ENCODE measurements around the gene ONECUT3.

Gene ONECUT3

GRCh38 chr19:1817553-1818179 is 64.4 kb downstream of the ONECUT3 start:
- no peak for DNase-seq

- no peak for DNase-seq
Observed at GRCh38 chr19:1818549-1819195, 65.4 kb downstream of the ONECUT3 start.

GRCh38 chr19:1819341-1820255 is 66.3 kb downstream of the ONECUT3 start:
- DNase-seq = no peak

- DNase-seq = no peak
Observed at GRCh38 chr19:1822210-1822609, 68.9 kb downstream of the ONECUT3 start.

- no peak for DNase-seq
Observed at GRCh38 chr19:1823020-1823419, 69.7 kb downstream of the ONECUT3 start.

GRCh38 chr19:1823539-1824251 is 70.4 kb downstream of the ONECUT3 start:
- no peak for DNase-seq

- DNase-seq = no peak
Observed at GRCh38 chr19:1824252-1824622, 70.9 kb downstream of the ONECUT3 start.

GRCh38 chr19:1825909-1826556 is 72.7 kb downstream of the ONECUT3 start:
- peak; percentile 27 to 62 for DNase-seq

- DNase-seq = no peak
Observed at GRCh38 chr19:1826557-1827521, 73.5 kb downstream of the ONECUT3 start.

- DNase-seq = no peak
Observed at GRCh38 chr19:1827566-1828278, 74.4 kb downstream of the ONECUT3 start.

GRCh38 chr19:1828279-1829238 is 75.3 kb downstream of the ONECUT3 start:
- no peak for DNase-seq

GRCh38 chr19:1829958-1830357 is 76.7 kb downstream of the ONECUT3 start:
- no peak for DNase-seq

- DNase-seq = no peak
Observed at GRCh38 chr19:1830568-1830967, 77.3 kb downstream of the ONECUT3 start.
